ENCODE data around the gene TPST2. TPM values are rescaled to one million over a fixed set of nuclear protein-coding genes. Genes with fewer than 3 reads are reported as not detected.

TPST2 gene
- total RNA-seq (2022; extraction: Qiagen RNA extraction; ENCODE audit: low read depth) = 9.2 to 14.0 TPM (median 11.4 TPM) in 5 replicates

GRCh38 chr22:26589845-26590736 is at the start of gene TPST2:
TSS of gene TPST2 (minus strand) at chr22:26590132. CDS start at chr22:26541630, 48,502 bp downstream.

GRCh38 chr22:26621663-26622062 is 31.7 kb upstream of the TPST2 start, which contains the start of gene CRYBA4:
TSS of gene CRYBA4 (plus strand) at chr22:26621963. CDS start at chr22:26622597, 634 bp downstream.

GRCh38 chr22:26617271-26618199 is 27.6 kb upstream of the TPST2 start, which contains the start of gene CRYBB1:
TSS of gene CRYBB1 (minus strand) at chr22:26618027. CDS start at chr22:26616319, 1,708 bp downstream.

DNA sequence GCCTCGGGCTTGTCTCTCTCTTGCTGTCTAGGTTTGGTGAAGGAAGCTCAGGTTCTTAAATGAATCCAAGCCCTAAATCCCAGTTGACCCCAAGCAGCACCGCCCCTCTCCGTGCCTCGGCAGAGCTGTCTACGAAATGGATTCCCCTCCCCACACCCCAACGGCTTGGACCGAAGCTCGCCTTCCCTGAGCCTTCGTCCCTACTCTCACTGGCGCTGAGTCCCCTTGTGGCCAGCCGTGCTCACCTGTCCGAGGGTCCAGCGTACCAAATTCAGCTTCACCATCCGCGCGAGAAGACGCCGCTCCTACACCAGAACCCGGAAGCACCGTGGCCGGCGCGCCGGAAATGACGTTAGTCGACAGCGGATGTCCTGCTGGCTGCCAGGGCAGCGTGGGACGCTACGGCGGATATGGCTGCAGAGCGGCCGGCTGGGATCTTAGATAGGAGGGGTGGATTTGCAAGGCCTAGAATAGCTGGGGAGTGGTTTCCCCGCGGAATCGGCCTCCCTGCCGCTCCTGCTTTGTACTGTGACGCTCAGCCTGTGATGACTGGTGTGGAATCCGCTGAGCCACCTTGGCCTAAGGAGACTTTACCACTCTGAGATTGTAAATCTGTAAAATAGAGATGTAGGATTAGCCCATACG is 77.7 kb downstream of the TPST2 start, which contains the start of gene TFIP11:
Gene TFIP11, minus strand, starts transcription at position 325 of the 645 bp plus-strand sequence. CDS start 2,201 bp downstream, outside the sequence.

GRCh38 chr22:26483439-26484359 is 106.2 kb downstream of the TPST2 start, which contains the start of the genes HPS4 and SRRD:
TSS of gene HPS4 (minus strand) at chr22:26483783. CDS start at chr22:26481762, 2,021 bp downstream.
TSS of gene SRRD (plus strand) at chr22:26483877. CDS start at chr22:26483891, 14 bp downstream.

Other genes with a start within 250 kb of the TPST2 start
- gene ASPHD2, start 160.9 kb downstream of the TPST2 start, total RNA-seq (2022; extraction: Qiagen RNA extraction; ENCODE audit: low read depth) = 0.75 to 1.4 TPM (median 1.3 TPM) in 5 replicates
- gene HPS4, start 106.3 kb downstream of the TPST2 start, total RNA-seq (2022; extraction: Qiagen RNA extraction; ENCODE audit: low read depth) = 14.7 to 17.3 TPM (median 16.1 TPM) in 5 replicates
- 18.2 to 29.1 TPM (median 27.6 TPM) in 5 replicates for gene SRRD, start 106.3 kb downstream of the TPST2 start, total RNA-seq (2022; extraction: Qiagen RNA extraction; ENCODE audit: low read depth)
- 22.2 to 27.3 TPM (median 23.8 TPM) in 5 replicates for gene TFIP11, start 77.7 kb downstream of the TPST2 start, total RNA-seq (2022; extraction: Qiagen RNA extraction; ENCODE audit: low read depth)
- not detected in 5 replicates for gene CRYBB1, start 27.9 kb upstream of the TPST2 start, total RNA-seq (2022; extraction: Qiagen RNA extraction; ENCODE audit: low read depth)
- not detected in 5 replicates for gene CRYBA4, start 31.8 kb upstream of the TPST2 start, total RNA-seq (2022; extraction: Qiagen RNA extraction; ENCODE audit: low read depth)
- 0.27 to 1.0 TPM (median 0.40 TPM) in 5 replicates for gene MIAT, start 67.5 kb upstream of the TPST2 start, total RNA-seq (2022; extraction: Qiagen RNA extraction; ENCODE audit: low read depth)